DMS53 treated with DMSO at 0.1 percent for 48 hours (cell line): ENCODE measurements around the gene TRPV5.

Experiments
- DNase-seq: peaks from one replicate; lab custom pipeline; 2025; ENCODE audit not compliant: unreplicated experiment; lab: John Stamatoyannopoulos, UW

Gene TRPV5

GRCh38 chr7:142910481-142910880 lies 23.1 kb downstream of the TRPV5 start:
- DNase-seq: no peak

- no peak for DNase-seq
Observed at GRCh38 chr7:142910031-142910433, 23.5 kb downstream of the TRPV5 start.

- no peak for DNase-seq
Observed at GRCh38 chr7:142908921-142909890, 24.3 kb downstream of the TRPV5 start.

GRCh38 chr7:142908290-142908689 lies 25.3 kb downstream of the TRPV5 start:
- no peak for DNase-seq

- no peak for DNase-seq
Observed at GRCh38 chr7:142906643-142907042, 26.9 kb downstream of the TRPV5 start.

GRCh38 chr7:142905759-142906158 lies 27.8 kb downstream of the TRPV5 start:
- DNase-seq: no peak

GRCh38 chr7:142904128-142904527 lies 29.4 kb downstream of the TRPV5 start:
- no peak for DNase-seq

- no peak for DNase-seq
Observed at GRCh38 chr7:142901426-142902259, 31.9 kb downstream of the TRPV5 start.

- no peak for DNase-seq
Observed at GRCh38 chr7:142899661-142900060, 33.9 kb downstream of the TRPV5 start.

- no peak for DNase-seq
Observed at GRCh38 chr7:142898377-142899170, 35.0 kb downstream of the TRPV5 start.

GRCh38 chr7:142897691-142898090 lies 35.9 kb downstream of the TRPV5 start:
- DNase-seq: no peak

GRCh38 chr7:142896741-142897379 lies 36.7 kb downstream of the TRPV5 start:
- DNase-seq: no peak

- DNase-seq: no peak
Observed at GRCh38 chr7:142896151-142896550, 37.4 kb downstream of the TRPV5 start.

- no peak for DNase-seq
Observed at GRCh38 chr7:142894985-142895593, 38.5 kb downstream of the TRPV5 start.

- no peak for DNase-seq
Observed at GRCh38 chr7:142894112-142894984, 39.2 kb downstream of the TRPV5 start.

GRCh38 chr7:142892951-142893350 lies 40.6 kb downstream of the TRPV5 start:
- no peak for DNase-seq

GRCh38 chr7:142891490-142892082 lies 42.0 kb downstream of the TRPV5 start:
- no peak for DNase-seq

GRCh38 chr7:142890874-142891485 lies 42.6 kb downstream of the TRPV5 start:
- DNase-seq: no peak
